Measurements from ENCODE around the gene ITPKC.

ITPKC gene

DNA sequence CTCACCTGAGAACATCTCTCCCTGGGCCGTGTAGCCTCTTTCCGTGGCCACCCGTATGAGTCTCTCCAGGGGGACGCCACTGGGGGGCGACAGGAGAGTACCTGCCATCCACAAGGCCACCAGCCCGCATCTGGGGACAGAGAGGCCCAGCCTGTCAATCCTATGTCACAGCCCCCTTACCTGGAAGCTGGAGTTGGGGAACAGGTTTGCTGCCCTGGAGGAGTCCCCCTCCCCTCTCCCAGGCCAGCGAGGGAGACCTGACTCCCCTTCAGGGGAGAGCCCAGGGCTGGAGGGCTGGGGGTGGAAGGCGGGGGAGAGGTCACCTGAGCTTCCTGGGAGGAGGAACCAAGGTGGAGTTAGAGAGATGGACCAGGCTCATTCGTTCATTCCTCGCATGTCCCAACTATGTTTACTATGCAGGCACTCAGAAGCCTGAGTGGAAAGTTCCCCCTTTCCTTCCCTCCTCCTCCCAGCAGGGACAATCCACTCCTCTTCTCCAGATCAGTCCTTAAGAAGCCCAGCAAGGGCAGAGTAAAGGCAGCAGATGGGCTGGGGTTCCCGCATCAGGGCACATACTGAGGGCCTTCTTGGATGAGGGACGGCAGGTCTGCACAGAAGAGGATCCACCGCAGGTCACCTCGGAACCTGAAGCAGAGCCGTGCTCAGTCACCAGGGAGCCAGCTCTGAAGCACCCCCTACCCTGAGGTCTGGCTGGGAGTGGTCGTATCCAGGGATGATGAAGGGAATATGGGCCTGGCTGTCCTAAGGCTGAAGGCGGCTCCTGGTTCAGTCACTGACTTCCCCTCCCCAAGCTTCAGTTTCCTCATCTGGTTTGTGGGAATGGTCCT lies 27.9 kb downstream of the ITPKC start:
- CTCF ChIA-PET = interaction anchor here (0.7 to 1.5 kb wide), 7 partner anchors 11 to 81 kb away, joined by 3 to 6 read pairs (median 3); partner anchors contain the start of gene EGLN2

DNA sequence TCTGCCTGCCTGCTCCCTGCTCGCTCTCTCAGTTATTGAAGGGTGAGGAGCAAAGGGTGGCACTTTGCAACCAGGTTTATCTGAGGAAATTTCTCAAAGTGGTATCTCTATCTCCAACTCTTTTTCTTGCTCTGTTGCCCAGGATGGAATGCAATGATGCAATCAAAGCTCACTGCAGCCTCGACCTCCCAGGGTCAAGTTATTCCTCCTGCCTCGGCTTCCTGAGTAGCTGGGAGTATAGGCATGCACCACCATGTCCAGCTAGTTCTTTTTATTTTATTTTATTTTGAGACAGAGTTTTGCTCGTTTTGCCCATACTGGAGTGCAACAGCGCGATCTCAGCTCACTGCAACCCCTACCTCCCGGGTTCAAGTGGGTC lies 28.5 kb downstream of the ITPKC start:
- POLR2A ChIA-PET = interaction anchor here (0.8 kb wide), 1 partner anchor 18 kb away, joined by 3 read pairs; no protein-coding TSS in a partner anchor
- DNase-seq (ENCODE audit: extremely low spot score) = no peak
- CTCF ChIA-PET = interaction anchor here (0.8 to 1.5 kb wide), 3 partner anchors 31 to 82 kb away, joined by 3 to 4 read pairs (median 3); no protein-coding TSS in a partner anchor
- TF ChIP-seq, protein P1, sequence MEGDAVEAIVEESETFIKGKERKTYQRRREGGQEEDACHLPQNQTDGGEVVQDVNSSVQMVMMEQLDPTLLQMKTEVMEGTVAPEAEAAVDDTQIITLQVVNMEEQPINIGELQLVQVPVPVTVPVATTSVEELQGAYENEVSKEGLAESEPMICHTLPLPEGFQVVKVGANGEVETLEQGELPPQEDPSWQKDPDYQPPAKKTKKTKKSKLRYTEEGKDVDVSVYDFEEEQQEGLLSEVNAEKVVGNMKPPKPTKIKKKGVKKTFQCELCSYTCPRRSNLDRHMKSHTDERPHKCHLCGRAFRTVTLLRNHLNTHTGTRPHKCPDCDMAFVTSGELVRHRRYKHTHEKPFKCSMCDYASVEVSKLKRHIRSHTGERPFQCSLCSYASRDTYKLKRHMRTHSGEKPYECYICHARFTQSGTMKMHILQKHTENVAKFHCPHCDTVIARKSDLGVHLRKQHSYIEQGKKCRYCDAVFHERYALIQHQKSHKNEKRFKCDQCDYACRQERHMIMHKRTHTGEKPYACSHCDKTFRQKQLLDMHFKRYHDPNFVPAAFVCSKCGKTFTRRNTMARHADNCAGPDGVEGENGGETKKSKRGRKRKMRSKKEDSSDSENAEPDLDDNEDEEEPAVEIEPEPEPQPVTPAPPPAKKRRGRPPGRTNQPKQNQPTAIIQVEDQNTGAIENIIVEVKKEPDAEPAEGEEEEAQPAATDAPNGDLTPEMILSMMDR (IDR thresholded peaks at IDR 0.05; ENCODE audit: control extremely low read depth, extremely low read depth, low read depth, missing control alignments) = no peak

More for the DNA sequence above, 27.9 kb downstream of the ITPKC start:
- peak; percentile 34 for DNase-seq (ENCODE audit: extremely low spot score)
- TF ChIP-seq, protein P1 (IDR thresholded peaks at IDR 0.05; ENCODE audit: control extremely low read depth, extremely low read depth, low read depth, missing control alignments) = peak; percentile 16
- POLR2A ChIA-PET = interaction anchor here (0.8 kb wide), 1 partner anchor 17 kb away, joined by 3 read pairs; no protein-coding TSS in a partner anchor

DNA sequence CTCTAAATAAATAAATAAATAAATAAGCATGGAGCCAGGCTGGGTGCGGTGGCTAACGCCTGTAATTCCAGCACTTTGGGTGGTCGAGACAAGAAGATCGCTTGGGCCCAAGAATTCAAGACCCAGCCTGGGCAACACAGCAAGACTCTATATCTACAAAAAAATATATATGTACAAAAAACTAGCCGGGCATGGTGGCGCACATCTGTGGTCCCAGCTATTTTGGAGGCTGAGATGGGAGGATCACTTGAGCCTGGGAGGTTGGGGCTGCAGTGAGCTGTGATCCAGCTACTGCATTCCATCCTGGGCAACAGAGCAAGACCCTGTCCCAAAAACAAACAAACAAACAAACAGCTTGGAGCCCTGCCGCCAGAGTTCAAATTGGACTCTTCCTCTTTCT lies 30.6 kb downstream of the ITPKC start:
- POLR2A ChIA-PET = interaction anchor here (1.8 kb wide), 1 partner anchor 12 kb away, joined by 6 read pairs; no protein-coding TSS in a partner anchor
- no peak for DNase-seq (ENCODE audit: extremely low spot score)
- CTCF ChIA-PET = interaction anchor here (1.0 to 2.4 kb wide), 3 partner anchors 10 to 59 kb away, joined by 3 to 5 read pairs (median 4); no protein-coding TSS in a partner anchor
- TF ChIP-seq, protein P1 (IDR thresholded peaks at IDR 0.05; ENCODE audit: control extremely low read depth, extremely low read depth, low read depth, missing control alignments) = no peak

DNA sequence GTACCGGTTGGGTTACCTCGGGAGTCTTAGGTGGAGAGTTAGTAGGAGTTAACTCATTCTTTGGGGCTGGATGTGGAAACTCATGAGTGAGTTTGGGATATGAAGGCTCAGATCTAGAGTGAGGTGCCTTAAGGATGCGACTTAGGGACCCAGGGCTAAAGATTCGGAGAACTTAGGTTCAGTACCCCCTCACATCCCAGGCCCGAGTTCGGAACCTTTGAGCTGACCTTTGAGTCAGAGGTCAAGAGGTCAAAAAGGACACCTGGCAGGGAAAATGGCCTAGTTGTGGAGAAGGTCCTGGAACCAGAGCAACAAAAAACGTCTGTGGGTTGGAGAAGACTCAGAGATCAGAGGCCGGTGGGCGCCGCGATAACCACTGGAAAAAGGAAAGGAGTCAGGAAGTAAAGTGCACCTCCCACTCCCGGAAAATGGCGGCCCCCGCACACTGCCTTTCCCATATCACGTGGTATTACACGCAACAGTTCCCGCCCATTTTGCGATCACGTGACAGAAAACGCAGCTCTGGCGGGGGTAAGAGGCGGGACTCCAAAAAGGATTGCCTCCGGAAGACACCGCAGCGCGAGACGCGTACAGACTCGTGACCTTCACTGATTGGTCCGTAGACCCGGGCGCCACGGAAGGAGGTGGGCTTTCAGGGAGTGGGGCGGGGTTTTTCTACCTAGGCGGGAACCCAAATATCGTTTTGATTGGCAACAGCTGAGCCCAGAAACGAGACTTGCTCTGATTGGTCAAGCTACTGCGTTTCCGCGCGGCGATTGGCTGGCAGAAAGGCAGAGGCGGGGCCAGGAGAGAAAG lies 33.4 kb downstream of the ITPKC start, which contains the start of gene ACTMAP:
Gene ACTMAP, minus strand, starts transcription at position 420 of the 816 bp plus-strand sequence. CDS start 674 bp downstream, outside the sequence.
- TF ChIP-seq, protein P1 (IDR thresholded peaks at IDR 0.05; ENCODE audit: control extremely low read depth, extremely low read depth, low read depth, missing control alignments) = no peak
- POLR2A ChIA-PET = interaction anchor here (0.5 to 1.5 kb wide), 7 partner anchors 9 to 60 kb away, joined by 3 to 21 read pairs (median 5); partner anchors contain the start of genes COQ8B, EGLN2, ITPKC and NUMBL
- CTCF ChIA-PET = interaction anchor here (1.0 to 1.3 kb wide), 4 partner anchors 26 to 87 kb away, joined by 3 to 7 read pairs (median 4); partner anchors contain the start of gene RAB4B
- DNase-seq (ENCODE audit: extremely low spot score) = peak; percentile 99

DNA sequence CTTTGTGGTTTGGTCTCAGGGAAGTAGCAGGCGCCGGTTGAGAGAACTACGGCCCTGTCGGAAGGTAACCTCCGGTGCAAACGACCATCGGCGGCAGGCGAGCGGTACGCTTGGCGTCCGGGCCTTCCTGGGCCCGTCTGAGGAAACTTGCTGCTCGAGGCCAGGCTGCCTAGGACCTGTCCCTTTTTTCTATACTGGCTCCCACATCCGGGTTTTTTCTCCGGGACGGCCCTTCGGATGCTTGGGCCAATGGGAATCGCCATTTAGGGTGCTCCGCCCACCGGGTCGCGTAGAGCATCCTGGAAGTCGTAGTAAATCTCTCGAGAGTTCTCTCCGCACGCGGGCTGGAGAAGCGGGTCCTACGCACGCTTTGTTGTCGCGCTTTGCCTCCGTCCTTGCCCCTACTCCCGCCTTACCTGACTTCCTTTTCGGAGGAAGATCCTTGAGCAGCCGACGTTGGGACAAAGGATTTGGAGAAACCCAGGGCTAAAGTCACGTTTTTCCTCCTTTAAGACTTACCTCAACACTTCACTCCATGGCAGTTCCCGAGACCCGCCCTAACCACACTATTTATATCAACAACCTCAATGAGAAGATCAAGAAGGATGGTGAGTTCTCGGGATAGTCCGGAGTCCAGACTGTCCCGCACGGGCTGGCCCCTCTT lies 34.1 kb downstream of the ITPKC start, which contains the start of gene SNRPA:
Gene SNRPA, plus strand, starts transcription at position 330 of the 664 bp plus-strand sequence. Its CDS starts 206 bp downstream, at position 536.
- TF ChIP-seq, protein P1 (IDR thresholded peaks at IDR 0.05; ENCODE audit: control extremely low read depth, extremely low read depth, low read depth, missing control alignments) = no peak

More for the DNA sequence above, 34.1 kb downstream of the ITPKC start, which contains the start of gene SNRPA:
- POLR2A ChIA-PET = interaction anchor here (0.5 to 1.5 kb wide), 7 partner anchors 8 to 60 kb away, joined by 3 to 21 read pairs (median 5); partner anchors contain the start of genes COQ8B, EGLN2, ITPKC and NUMBL
- CTCF ChIA-PET = interaction anchor here (1.0 to 1.3 kb wide), 4 partner anchors 27 to 88 kb away, joined by 3 to 7 read pairs (median 4); partner anchors contain the start of gene RAB4B
- peak; percentile 91 for DNase-seq (ENCODE audit: extremely low spot score)

All from GM10248 (cell line).